ENCODE data around the gene KLK15.
"Not testable (repeated sequence)": the region's sequence is repeated elsewhere in the genome, so short reads cannot be mapped to it uniquely, and the experiment has no call there.

The KLK15 gene

DNA sequence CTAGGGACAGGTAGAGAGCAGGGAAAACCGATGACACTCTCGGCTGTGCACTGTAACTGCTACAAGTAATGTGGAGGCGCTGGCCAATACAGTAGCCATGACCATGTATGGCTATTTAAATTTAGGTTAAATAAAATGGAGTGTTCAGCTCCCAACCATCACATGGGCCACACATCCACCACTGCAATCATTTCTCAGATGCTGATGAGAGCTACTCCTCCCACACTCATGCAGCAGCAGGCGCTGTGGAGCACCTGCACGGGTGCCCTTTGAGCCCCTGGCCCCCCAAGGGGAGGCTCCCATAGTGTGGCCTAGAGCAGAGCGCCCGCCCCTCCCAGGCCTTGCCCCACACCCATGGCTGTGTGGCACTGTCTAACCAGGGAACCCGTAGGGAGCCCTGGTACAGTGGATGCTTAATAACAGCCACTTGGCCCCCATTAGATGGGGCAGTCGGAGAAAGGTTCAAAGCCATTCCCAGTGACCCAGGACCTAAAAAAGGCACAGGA lies 37.2 kb downstream of the KLK15 start:
- DNase-seq (ENCODE audit: low read depth) = no peak

DNA sequence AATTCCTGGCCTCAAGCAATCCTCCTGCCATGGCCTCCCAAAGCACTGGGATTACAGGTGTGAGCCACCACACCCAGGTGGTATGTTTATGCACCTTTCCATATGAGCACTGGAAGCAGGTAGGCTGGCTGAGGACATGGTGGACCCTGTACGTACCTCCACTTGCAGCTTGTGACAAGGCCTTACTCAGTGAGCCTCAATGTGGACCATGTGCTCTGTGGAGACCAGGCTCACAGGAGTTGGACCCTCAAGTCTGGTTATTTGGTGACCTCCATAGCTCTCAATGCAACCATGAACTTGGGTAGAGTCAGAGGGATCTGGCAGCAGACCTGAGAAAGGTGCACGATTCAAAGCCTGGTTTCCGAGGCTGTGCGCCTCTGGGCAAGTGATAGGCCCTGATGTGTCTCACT lies 37.7 kb downstream of the KLK15 start:
- no peak for DNase-seq (ENCODE audit: low read depth)

DNA sequence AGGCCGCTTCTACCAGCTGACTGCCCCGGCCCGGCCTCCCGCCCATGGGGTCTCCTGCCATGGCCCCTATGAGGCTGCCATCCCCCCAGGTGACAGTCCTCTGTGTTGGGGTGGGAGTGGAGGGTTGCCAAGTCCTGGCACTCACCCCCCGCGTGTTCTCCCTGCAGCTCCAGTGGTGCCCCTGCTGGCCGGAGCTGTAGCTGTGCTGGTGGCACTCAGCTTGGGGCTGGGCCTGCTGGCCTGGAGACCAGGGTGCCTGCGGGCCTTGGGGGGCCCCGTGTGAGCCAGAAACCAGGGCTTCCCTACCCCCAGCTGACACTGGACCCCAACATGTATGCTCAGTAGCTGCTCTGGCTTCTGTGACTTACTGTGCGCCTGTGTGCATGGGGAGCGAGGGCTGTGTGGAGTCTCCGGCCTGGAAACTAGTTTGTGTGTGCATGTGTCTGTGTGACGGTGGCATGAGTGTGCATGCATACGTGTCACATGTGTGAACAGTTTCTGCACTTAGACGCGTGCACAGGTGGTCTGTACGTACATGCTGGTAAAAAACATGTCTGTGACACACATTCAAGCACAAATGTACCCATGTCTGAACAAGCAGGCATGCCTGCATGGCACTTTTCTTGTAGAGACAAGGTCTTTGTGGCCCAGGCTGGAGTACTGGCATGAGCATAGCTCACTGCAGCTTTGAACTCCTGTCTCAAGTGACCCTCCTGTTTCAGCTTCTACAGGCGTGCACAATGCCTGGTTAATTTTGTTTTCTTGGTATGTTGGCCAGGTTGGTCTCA lies 38.3 kb downstream of the KLK15 start:
- no peak for DNase-seq (ENCODE audit: low read depth)

DNA sequence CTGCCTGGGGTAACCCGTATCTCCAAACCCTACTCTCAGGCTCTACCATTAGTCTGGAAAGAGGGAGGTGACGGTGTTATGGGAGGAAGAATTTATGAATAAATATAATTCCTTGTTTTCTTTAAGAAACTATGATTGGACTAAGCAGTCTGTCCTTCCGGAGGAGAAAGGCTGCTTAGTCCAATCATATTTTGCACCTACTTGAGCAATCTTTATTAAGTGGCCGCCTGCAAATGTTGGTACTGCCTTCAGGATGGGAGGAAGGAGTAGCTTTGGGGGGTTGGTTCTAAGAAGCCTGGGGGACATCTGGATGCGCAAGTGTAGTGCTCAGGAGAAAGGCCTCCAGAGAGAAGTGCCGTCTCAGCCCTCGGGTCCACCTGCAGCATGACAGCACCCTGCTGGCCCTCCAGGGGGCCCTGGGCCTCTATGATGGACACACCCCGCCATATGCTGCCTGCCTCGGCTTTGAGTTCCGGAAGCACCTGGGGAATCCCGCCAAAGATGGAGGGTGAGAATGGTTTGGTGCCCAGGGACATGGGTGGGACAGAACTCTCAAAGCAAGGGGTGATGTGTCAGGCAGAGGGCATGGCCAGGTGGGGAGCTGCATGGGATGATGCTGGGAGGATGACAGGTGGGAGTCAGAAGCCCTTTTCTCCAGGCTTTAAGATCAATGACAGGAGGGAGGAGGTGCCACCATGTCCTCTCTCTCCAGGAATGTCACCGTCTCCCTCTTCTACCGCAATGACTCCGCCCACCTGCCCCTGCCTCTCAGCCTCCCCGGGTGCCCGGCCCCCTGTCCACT lies 39.1 kb downstream of the KLK15 start:
- DNase-seq (ENCODE audit: low read depth) = no peak

DNA sequence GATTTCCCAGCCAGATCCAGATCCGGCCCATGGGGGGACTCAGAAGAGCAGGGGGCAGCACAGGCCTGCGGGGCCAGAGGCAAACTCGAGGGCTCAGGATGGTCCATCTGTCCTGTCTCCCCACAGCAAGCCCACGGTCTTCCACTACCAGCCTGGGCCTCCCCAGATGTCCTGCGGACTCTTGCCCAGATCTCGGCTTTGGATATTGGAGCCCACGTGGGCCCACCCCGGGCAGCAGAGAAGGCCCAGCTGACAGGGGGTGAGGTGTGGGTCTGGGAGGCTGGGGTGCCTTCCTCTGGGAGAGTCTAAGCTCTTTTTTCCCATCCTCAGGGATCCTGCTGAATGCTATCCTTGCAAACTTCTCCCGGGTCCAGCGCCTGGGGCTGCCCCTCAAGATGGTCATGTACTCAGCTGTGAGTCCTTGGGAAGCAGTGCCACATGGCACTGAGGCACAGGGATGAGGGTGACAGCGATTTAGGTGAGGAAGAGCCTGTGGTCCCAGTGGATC lies 39.8 kb downstream of the KLK15 start:
- DNase-seq (ENCODE audit: low read depth) = no peak

DNA sequence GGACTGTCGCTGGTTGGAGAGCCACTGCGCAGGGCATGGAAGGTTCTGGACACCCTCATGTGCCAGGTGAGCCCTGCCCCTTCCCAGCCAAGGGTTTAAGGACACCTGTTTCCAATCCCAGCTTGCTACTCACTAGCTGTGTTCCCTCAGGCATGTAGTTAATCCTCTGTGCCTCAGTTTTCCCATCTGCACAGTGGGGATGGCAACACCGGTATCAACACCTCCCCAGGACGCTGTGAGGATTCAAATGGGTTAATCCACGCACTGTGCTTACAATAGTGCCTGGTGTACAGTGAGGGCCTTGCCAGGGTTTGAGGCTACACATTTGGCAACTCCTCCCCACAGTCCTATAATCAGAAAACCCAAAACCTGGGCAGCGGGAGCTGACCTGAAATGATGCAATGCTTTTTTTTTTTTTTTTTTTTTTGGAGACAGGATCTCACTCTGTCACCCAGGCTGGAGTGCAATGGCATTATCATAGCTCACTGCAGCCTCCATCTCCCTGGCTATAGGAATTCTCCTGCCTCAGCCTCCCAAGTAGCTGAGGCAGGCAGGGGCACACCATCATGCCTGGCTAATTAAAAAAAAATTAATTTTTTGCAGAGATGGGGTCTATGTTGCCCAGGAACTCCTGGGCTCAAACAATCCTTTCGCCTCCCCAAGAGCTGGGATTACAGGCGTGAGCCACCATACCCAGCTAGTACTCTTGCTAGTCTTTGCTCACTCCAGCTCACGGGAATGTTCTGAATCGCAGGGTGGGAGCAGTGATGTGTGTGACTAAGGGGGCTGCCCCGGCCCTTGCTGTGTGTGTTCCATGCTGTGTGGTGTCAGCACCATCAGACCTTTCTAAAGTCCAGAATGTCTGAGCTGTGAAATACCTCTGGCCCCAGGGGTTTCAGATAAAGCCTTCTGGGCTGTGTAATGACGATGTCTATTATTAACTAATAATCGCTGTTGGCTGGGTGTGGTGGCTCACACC lies 40.8 kb downstream of the KLK15 start:
- DNase-seq (ENCODE audit: low read depth) = no peak

DNA sequence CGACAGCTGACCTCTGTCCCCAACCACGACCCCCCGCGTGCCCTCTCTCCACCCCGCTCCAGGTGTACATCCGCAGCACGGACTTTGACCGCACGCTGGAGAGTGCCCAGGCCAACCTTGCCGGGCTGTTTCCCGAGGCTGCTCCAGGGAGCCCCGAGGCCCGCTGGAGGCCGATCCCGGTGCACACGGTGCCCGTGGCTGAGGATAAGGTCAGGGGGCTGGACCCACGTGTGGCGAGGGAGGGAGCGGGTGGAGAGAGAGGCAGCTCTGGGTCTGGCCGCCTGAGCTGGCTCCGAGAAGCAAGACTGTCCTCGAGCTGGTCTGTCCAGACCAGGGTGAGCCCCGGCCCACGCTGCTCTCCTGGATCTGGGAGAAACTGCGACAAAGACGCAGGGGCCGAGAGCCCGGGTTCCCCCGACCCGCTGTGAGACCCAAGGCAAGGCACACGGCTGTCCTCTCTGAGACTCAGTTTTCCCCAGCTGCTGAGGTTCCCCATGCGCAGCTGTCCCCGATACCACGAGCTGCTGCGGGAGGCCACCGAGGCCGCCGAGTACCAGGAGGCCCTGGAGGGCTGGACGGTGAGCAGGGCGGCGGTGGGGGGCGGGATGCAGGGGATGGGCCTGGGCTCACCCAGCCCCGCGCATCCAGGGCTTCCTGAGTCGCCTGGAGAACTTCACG lies 41.6 kb downstream of the KLK15 start:
- no peak for DNase-seq (ENCODE audit: low read depth)

DNA sequence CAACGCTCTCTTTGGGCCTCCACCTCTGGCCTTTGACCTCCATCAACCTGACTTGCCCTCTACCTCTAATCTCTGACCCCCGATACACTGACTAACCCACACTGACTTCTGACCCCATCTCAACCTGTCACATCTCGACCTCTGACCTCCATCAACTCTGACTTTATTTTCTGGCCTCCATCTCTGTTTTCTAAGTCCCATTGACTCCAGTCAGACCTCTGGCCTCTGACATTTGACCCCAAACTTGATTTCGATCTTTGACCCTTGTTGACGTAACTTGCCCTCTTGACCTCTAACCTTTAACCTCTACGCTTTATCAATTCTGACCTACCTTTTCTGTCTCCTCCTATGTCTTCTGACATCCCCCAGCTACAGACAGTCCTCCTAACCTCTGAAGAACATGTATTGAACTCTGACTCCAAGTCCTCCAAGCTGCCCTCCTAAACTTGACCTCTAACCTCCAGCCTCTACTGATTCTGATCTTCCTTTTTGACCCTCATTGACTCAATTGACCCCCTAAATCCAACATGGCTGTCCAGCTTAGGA lies 42.4 kb downstream of the KLK15 start:
- DNase-seq (ENCODE audit: low read depth) = no peak

DNA sequence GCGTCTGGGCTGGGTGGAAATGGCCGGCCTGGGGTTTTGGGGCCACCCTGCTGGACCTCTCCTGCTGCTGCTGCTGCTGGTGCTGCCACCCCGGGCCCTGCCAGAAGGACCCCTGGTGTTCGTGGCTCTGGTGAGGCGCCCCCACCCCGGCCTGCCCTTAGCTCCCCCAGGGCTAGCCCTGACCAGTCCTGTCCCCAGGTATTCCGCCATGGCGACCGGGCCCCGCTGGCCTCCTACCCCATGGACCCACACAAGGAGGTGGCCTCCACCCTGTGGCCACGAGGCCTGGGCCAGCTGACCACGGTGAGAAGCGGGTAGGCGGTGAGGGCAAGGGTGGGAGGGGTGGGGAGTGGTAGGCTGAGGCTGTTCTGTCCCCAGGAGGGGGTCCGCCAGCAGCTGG lies 43.0 kb downstream of the KLK15 start, which contains the start of gene ACP4:
TSS of gene ACP4 (plus strand) at position 20 of the 400 bp plus-strand sequence. CDS start at position 20, 0 bp downstream.
- DNase-seq (ENCODE audit: low read depth) = no peak

DNA sequence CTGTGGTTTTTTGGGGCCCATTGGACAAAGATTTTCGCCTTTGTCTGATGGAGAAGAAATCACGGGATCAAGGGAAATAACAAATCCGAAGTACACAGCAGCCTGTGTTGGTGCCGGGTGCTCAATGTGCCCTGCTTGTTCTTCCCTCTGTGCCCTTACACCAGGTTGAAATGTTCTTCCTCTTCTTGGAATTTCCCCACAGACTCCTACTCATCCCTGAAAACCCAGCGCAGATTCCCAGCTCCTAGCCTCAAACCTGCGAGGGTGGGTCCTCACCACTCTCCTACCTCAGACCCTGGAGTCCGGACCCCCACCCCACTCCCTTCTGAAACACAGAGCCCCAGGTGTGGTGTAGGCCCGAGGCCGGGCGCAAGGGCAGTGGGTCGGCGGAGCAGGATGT lies 48.0 kb downstream of the KLK15 start:
- no peak for DNase-seq (ENCODE audit: low read depth)

DNA sequence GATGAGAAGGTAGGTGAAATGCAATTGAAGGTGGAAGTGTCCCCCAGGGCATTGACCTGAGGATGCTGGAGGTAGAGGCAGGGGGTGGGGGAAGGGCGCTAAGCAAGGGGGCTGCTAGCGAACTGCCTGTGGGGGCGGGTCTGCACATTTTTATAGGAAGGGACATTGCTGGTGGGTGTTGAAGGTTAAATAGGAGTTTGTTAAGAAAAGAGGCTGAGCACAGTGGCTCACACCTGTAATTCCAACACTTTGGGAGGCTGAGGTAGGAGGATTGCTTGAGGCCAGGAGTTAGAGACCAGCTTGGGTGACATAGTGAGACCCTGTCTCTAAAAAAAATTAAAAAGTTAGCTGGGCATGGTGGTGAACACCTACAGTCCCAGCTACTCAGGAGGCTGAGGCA lies 48.7 kb downstream of the KLK15 start:
- DNase-seq (ENCODE audit: low read depth) = no peak

DNA sequence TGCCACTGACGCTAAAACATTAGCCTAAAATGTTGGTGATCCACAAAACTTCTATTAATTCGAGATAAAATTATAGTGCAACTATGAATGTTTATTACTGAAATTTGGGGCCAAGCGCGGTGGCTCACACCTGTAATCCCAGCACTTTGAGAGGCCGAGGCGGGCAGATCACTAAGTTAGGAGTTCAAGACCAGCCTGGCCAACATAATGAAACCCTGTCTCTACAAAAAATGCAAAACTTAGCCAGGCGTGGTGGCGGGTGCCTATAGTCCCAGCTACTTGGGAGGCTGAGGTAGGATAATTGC lies 49.6 kb downstream of the KLK15 start:
- not testable (repeated sequence) for DNase-seq (ENCODE audit: low read depth)

DNA sequence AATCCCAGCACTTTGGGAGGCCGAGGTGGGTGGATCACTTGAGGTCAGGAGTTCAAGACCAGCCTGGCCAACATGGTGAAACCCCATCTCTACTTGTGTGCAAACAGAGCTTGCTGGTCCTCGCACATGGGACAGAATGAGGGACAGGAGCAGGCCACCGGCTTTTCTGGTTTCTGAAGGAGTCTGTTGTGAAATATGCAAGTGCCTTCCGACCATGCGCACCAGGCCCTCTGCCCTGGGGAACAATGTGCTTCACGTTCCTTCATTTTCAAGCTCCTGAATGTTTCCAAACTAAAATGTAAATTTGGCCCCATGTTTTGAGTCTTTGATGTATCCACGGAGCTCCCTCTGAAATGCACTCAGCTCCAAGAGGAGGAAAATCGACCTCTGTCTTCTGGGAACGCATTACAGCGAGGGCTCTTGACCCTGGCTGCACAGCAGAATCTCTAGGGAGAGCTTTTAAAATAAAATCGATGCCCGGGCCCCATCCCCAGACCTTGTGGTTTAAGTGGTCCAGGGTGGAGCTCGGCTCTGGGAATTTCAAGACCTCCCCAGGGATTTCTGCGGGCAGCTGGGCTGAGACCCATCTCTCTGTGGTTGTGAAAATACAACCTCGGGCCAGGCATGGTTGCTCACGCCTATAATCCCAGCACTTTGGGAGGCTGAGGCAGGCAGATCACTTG lies 52.5 kb downstream of the KLK15 start:
- DNase-seq (ENCODE audit: low read depth) = no peak

DNA sequence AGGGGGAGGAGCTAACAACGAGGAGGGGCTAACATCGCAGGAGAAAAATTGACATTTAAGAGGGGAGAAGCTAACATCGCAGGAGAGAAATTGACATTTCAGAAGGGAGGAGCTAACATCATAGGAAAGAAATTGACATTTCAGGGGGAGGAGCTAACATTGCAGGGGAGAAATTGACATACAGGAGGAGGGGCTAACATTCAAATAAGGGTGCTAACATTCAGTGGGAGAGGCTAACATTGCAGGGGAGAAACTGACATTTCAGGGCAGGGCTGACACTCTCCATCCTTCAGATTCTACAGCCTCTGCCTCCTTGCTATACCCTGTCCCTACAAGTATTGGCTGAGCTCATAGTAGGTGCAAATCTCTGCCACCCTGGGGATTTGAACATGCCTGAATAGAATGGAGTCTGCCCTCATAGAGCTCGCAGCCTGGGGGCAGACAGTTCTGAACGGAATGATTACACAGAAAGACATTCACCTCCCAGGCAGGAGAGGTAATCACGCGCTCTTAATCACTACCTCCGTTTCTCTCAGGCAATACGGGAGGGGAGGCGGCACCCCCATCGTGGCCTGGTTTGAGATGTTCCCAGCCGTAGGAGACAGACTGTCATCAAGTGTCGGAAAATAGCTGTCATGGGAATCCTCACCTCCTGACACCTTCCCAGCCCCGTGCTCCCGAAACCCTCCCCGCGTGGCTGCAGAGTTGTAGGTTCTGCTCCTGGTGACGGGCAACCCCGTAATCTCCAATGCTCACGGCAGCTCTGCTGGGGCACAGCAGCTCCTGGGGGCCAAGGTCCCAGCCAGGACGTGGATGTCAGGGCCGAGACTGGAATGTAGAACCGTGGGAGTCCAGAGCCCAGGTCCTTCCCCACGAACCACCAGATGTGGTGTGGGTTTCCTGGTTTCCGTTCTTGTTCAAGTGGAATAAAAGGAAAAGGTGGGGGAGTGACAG lies 53.6 kb downstream of the KLK15 start:
- DNase-seq (ENCODE audit: low read depth) = no peak

DNA sequence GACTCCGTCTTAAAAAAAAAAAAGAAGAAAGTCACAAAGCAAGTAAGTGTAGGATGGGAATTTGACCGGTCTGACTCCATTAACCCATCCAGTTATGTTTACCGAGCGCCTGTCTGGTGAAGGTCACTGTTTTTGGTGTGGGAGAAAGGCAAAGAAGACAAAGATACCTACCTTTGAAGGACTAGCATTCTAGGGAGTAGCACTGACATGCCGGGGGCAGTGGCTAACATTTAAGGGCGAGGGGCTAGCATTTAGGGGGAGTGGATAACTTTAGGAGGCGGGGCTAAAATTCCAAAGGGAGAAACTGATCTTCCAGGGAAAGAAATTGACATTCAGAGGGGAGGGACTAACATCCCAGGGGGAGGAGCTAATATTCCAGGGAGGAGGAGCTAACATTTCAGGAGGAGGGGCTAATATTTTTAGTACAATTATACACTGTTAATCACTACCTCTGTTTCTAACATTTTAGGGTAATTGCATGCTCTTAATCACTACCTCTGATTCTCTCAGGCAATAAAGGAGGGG lies 54.4 kb downstream of the KLK15 start:
- no peak for DNase-seq (ENCODE audit: low read depth)

DNA sequence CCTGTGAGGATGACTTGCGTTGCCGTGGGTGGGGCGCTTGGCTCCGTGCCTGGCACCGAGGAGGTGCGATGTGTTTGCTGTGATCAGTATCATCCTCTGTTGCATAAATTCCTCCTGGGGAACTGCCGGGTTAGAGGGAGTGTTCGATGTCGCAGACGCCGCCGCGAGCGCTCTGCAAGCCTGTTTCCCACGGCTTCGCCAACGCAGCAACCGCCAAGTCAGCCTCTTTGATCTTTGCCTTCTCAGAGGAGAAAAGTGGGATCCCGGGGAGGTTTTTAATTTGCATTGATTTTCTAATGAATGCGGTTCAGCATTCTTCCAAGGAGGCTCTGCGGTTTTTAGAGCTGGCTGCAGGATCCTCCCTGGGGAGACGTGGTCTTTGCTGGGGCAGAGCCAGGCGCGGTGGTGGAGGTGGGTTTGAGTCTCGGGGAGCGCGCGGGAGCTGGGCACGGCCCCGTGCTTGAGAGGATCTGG lies 55.5 kb downstream of the KLK15 start:
- no peak for DNase-seq (ENCODE audit: low read depth)

DNA sequence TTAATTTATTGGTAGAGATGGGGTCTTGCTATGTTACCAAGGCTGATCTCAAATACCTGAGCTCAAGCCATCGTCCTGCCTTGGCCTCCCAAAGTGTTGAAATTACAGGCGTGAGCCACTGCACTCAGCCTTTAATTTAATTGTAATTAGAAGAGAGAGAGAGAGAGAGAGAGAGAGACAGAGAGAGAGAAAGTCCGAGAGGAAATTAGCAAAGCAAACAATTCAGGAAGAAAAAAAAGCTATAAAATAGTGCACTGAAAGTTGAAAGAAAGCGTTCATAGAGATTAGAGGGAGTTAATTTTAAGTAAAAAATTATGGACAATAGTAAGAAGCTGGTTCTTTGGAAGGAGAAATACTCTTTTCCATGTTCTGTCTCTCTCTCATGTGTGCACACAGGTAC lies 56.1 kb downstream of the KLK15 start:
- no peak for DNase-seq (ENCODE audit: low read depth)

DNA sequence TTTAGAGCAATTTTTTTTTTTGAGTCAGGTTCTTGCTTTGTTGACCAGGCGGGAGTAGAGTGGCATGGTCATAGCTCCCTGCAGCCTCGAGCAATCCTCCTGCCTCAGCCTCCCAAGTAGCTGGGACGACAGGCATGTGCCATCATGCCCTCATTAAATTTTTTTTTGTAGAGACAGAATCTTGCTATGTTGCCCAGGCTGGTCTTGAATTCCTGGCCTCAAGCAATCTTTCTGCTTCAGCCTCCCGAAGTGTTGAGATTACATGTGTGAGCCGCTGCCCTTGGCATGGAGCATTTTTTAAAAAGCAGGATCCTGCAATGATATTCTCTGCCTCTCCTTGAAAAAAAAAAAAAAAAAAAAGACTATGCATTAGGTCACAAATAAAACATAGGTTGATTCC lies 57.2 kb downstream of the KLK15 start:
- DNase-seq (ENCODE audit: low read depth) = no peak
